Measurements from ENCODE around the gene F7.
"Not testable (repeated sequence)": the region's sequence is repeated elsewhere in the genome, so short reads cannot be mapped to it uniquely, and the experiment has no call there.

The F7 gene

DNA sequence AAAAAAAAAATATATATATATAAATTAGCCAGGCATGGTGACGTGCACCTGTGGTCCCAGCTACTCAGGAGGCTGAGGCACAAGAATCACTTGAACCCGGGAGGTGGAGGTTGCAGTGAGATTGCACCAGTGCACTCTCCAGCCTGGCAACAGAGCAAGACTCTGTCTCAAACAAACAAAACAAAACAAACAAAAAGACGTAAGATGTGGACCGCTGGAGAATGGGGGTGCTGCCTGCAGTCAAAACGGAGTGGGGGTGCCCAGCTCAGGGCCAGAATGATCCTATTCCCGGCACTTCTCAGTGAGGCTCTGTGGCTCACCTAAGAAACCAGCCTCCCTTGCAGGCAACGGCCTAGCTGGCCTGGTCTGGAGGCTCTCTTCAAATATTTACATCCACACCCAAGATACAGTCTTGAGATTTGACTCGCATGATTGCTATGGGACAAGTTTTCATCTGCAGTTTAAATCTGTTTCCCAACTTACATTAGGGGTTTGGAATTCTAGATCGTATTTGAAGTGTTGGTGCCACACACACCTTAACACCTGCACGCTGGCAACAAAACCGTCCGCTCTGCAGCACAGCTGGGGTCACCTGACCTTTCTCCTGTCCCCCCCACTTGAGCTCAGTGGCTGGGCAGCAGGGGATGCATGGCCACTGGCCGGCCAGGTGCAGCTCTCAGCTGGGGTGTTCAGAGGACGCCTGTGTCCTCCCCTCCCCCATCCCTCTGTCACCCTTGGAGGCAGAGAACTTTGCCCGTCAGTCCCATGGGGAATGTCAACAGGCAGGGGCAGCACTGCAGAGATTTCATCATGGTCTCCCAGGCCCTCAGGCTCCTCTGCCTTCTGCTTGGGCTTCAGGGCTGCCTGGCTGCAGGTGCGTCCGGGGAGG lies at the start of gene F7:
Gene F7, plus strand, starts transcription at position 760 of the 889 bp plus-strand sequence. Its CDS starts 51 bp downstream, at position 811.
- no peak for DNase-seq

DNA sequence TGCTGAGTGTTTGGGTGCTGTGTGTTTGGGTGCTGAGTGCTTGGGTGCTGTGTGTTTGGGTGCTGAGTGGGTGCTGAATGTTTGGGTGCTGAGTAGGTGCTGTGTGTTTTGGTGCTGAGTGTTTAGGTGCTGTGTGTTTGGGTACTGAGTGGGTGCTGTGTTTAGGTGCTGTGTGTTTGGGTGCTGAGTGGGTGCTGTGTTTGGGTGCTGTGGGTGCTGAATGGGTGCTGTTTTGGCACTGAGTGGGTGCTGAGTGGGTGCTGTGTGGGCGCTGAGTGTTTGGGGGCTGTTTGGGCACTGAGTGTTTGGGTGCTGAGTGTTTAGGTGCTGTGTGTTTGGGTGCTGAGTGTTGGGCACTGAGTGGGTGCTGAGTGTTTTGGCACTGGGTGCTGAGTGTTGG lies 48.5 kb upstream of the F7 start:
- no peak for DNase-seq

DNA sequence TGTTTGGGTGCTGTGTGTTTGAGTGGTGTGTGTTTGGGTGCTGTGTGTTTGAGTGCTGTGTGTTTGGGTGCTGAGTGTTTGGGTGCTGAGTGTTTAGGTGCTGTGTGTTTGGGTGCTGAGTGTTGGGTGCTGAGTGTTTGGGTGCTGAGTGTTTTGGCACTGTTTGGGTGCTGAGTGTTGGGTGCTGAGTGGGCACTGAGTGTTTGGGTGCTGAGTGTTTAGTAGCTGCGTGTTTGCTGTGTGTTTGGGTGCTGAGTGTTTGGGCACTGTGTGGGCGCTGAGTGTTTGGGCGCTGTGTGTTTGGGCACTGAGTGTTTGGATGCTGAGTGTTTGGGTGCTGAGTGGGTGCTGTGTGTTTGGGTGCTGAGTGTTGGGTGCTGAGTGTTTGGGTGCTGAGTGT lies 48.0 kb upstream of the F7 start:
- not testable (repeated sequence) for DNase-seq

- DNase-seq, result no peak
Observed at GRCh38 chr13:113058129-113058987, 47.2 kb upstream of the F7 start.

DNA sequence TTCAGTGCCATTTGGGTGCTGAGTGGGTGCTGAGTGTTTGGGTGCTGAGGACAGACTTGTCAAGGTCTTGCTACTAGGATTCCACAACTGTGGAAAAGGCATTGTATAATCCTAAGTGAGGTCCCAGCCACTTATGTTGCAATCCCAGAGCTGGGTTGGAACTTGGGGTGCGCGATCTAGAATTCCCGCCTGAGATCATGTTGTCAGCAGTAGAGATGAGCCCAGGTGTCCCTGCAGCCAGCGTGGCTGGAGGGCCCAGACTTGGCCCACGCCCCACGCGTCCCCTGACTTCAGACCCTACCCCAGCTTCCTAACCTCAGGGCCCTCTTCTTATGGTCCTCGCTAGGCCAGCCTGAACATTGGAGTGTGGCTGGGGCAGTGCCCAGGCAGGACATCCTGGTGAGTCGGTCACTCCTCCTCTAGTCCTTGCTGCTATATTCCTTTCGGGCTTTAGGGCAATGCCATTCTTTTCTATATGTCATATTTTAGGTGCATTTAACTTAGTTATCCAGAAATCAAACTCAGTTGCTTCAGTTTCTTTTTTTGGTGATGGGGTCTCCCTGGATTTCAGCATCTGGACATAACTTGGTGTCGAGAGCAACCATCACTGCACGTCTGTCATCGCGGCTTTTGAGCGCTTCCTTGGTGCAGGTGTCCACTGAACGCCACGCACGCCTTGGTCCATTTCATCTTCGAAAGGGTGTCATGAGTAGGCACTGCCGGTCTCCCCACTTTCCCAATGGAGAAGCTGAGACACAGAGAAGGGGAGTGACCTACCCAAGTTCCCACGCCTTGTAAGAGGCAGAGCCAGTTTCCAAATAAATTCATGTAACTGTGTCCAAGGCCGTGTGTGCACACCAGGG lies 46.4 kb upstream of the F7 start:
- no peak for DNase-seq

DNA sequence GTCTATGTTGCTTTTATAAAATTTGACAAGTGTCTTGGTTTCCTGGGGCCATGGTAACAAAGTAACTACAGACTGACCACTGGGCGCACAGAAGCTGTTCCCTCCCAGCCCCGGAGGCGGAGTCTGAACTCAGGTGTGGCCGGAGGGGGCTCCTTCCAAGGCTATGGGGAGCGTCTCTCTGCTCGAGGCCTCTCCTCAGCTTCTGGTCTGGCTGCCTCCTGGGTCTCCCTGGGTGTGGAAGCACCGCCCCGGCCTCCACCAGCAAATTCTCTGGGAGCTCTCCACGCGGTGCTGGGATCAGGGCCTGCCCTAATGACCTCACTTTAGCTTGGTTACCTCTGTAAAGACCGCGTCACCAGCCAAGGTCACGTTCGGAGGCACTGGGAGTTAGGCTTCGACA lies 45.7 kb upstream of the F7 start:
- DNase-seq, result no peak

- no peak for DNase-seq
Observed at GRCh38 chr13:113060557-113061270, 44.9 kb upstream of the F7 start.

DNA sequence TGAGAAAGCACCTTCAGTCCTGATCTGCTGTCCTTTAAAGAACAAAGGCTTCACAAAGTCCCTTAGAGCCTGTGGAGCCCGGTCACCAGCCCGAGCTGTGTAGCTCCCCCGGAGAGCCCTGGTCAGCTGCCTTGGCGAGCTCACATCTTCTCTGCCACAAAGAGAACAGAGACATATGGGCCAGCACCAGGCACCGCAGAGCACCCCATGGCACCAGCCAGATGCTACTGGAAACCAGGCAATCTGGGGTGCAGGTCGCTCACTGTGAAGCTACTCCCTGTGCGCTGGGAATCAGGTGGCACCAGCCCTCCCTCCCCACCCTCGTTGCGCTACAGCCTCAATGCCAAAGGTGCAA lies 44.3 kb upstream of the F7 start:
- DNase-seq, result no peak

DNA sequence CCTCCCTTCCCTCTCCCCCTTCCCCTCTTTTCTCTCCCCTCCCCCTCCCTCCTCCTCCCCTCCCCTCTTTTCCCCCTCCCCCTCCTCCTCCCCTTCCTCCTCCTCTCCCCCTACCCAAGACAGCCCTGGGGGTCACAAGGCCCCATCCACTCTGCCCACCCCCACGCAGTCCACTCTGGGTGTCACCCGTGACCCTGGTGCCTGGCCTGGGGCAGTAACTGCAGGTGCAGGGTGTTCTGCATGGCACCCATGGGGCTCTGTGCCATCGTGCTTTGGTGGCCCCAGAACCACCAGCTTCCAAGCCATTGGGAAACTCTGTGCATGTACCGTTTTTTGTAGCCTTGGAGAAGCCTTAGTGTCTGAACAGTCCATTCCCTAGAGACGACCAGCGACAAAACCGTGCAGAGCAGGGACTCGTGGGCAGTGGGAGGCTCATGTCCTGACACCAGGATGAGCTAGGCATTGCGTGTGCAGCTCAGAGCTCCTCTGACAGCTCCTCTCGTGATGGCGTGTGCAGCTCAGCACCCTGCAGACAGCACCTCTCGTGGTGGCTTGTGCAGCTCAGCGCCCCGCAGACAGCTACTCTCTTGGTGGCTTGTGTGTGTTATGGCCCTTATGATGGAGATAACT lies 43.7 kb upstream of the F7 start:
- no peak for DNase-seq

GRCh38 chr13:113062691-113063090 lies 42.9 kb upstream of the F7 start:
- DNase-seq, result no peak

GRCh38 chr13:113063091-113063491 lies 42.5 kb upstream of the F7 start:
- no peak for DNase-seq

- no peak for DNase-seq
Observed at GRCh38 chr13:113064000-113064533, 41.5 kb upstream of the F7 start.

GRCh38 chr13:113064534-113065405 lies 40.8 kb upstream of the F7 start:
- DNase-seq, result no peak

DNA sequence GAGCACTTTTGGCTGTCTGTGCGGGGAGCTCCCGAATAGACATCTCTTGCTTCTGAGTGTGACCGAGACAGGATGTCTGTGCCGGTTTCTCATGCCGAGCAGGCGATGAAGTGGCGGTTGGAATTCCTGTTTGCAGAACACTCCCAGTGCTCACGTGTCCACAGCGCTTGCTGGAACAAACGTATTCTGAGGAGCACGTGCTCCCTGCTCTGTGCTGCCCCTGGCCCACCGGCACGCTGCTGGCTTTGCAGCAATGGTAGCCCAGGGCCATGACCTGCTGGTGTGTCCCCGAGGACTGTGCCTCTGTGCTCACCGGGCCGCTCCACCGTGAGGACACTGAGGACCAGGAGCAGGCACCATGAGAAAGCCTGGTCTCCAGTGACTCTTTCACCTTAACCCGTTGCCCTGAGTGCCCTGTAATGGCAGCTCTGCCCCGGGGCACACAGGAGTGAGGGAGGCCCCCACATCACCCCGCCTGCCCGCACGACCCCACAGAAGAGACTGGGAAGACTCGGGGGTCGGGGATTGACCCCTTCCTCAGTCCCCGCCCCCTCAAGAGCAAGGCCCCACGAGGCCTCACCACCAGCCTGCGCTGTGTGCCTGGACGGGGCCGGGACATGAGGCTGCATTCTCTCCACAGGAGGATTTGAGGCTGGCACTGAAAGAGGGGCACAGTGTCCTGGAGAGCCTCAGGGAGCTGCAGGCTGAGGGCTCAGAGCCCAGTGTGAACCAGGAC lies 40.0 kb upstream of the F7 start:
- DNase-seq, result no peak

- no peak for DNase-seq
Observed at GRCh38 chr13:113066142-113066455, 39.5 kb upstream of the F7 start.

DNA sequence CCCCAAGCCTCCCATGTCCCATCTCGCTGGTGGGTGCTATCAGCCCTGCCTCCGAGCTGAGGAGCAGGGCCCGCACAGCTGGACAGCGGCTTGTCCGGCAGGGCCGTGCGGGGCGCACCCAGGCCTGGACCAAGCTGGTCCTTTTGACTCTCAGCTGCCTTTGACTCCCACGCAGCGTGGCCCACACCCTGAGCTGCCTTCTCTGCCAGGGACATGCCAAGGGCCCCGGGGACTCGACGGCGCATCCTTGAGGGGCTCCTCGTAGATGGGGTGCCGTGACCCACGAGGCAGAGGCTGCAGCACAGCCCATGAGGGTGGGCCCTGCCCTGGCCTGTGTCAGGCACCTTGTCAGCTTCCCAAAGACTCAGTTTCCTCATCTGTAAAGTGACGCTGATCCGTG lies 38.8 kb upstream of the F7 start:
- no peak for DNase-seq

DNA sequence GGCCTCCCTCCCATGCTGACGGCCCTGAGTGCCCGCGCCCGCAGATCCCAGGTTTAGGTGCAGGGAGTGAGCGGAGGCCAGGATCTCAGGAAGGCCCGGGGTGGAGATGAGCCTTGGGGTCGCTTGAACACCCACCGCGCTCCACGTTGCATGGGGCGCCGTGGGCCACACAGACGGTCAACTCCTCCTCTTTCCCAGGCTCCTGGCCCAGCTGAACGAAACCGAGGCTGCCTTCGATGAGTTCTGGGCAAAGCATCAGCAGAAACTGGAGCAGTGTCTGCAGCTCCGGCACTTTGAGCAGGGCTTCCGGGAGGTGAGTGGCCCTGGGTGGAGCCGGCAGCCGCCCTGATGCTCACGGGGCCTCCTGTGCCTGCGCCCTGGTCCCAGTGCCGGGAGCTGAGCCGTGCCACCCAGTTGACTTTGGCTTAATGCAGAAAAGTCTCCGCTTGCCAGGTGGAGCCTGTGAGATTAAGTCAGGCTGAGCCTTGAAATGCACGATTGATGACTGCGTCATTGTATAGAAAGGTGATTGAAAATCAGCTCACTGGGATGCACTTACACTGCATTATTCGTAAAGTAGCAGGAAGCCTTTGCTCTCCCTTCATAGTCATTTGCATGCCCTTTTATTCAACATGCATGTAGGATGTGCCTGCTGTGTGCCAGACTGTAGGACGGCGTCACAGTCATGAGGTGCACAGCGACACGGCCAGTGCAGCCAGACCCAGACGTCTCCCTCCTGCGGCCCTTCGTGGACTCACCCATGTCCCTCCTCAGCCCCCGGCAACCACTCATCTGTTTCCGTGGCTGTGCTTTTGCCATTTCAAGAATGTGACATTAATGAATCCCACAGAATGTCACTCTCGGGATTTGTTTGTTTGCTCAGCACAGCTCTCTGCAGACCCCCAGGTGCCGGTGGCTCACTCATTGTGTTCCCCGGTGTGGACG lies 35.5 kb upstream of the F7 start:
- DNase-seq, result no peak

GRCh38 chr13:113070855-113071254 lies 34.7 kb upstream of the F7 start:
- no peak for DNase-seq

DNA sequence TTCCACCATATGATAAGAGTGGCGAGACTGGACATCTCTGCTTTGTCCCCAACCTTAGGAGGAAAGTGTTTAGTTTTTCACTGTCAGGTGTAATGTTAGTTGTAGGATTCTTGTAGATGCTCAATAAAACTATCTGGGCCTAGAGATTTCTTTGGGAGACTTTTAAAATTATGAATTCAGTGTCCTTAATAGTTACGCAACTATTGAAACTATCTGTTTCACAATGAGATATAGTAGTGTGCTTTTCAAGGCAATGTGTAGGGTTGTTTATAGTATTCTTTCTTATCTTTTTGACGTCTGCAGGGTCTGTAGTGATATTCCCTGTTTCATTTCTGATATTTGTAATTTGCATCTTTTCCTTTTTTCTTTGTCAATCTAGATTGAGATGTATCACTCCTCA lies 33.2 kb upstream of the F7 start:
- DNase-seq, result no peak
